SU-DHL-6 (cell line): ENCODE results near the gene IBA57.
"Not testable (repeated sequence)": the region's sequence is repeated elsewhere in the genome, so short reads cannot be mapped to it uniquely, and the experiment has no call there.

Experiments used
- H2AFZ ChIP-seq: fragments of 200-600 bp; sonication (generic); 2 replicates; pipeline ENCODE4 v1.6.1; 2014; ENCODE audit warnings: low read depth, mild to moderate bottlenecking, moderate library complexity, mixed read lengths, antibody characterized with exemption, low read length; ENCODE audit not compliant: severe bottlenecking
- H3F3A ChIP-seq: fragments of 200-600 bp; shearing (Covaris generic); 2 replicates; pipeline ENCODE4 v1.6.0; 2016; ENCODE audit warnings: antibody characterized with exemption, mild to moderate bottlenecking; ENCODE audit not compliant: insufficient read depth
- H3K27ac ChIP-seq: fragments of 200-600 bp; sonication (generic); 2 replicates; pipeline ENCODE4 v1.5.1; 2016; ENCODE audit warnings: low read depth, mild to moderate bottlenecking, low read length, moderate library complexity, mixed read lengths
- H3K27me3 ChIP-seq: fragments of 200-600 bp; sonication (generic), shearing (Covaris generic); 2 replicates; pipeline ENCODE4 v1.6.0; 2014; ENCODE audit warnings: mild to moderate bottlenecking, low read length
- H3K36me3 ChIP-seq: fragments of 200-600 bp; sonication (generic); 2 replicates; pipeline ENCODE4 v1.6.1; 2014; ENCODE audit warnings: mild to moderate bottlenecking, low read length, mixed read lengths
- H3K4me2 ChIP-seq: fragments of 300-600, 200-600 bp; shearing (Covaris generic), sonication (generic); 2 replicates; pipeline ENCODE4 v1.6.0; 2014; ENCODE audit warnings: low read length, low read depth, mild to moderate bottlenecking; ENCODE audit not compliant: poor library complexity, severe bottlenecking
- H3K4me3 ChIP-seq: fragments of 200-600 bp; sonication (generic); 2 replicates; pipeline ENCODE4 v1.5.1; 2014; ENCODE audit warnings: antibody characterized with exemption, low read length, mild to moderate bottlenecking, mixed read lengths; ENCODE audit not compliant: insufficient read depth, poor library complexity, severe bottlenecking
- H3K79me2 ChIP-seq: fragments of 200-600 bp; sonication (generic); 2 replicates; pipeline ENCODE4 v1.6.1; 2014; ENCODE audit warnings: mild to moderate bottlenecking, low read length, moderate library complexity; ENCODE audit not compliant: insufficient read depth
- H3K9ac ChIP-seq: fragments of 200-600 bp; sonication (generic); 2 replicates; pipeline ENCODE4 v1.7.0; 2014; ENCODE audit warnings: mild to moderate bottlenecking, low read length
- H3K9me2 ChIP-seq: fragments of 200-600 bp; sonication (generic); replicated peaks from 2 replicates; pipeline ENCODE4 v1.6.1; 2014; ENCODE audit warnings: low read length; ENCODE audit not compliant: insufficient read depth
- H3K9me3 ChIP-seq: fragments of 200-600 bp; sonication (generic); 2 replicates; pipeline ENCODE4 v1.6.1; 2014; ENCODE audit warnings: low read length, mixed read lengths; ENCODE audit not compliant: insufficient read depth
- H4K20me1 ChIP-seq: fragments of 200-600 bp; sonication (generic); 2 replicates; pipeline ENCODE4 v1.6.1; 2014; ENCODE audit warnings: low read depth, mild to moderate bottlenecking, antibody characterized with exemption, low read length, moderate library complexity, mixed read lengths
- CTCF ChIP-seq: fragments of 200-600 bp; sonication (generic); IDR thresholded peaks from one replicate; pipeline ENCODE4 v1.5.1; 2017; ENCODE audit warnings: antibody characterized with exemption, mild to moderate bottlenecking, low read length, moderate library complexity; ENCODE audit not compliant: insufficient read depth, poor library complexity, severe bottlenecking
- EZH2phosphoT487 ChIP-seq: fragments of 200-600 bp; sonication (generic), shearing (Covaris generic); conservative IDR thresholded peaks from 2 replicates; pipeline ENCODE4 v1.6.1; 2018; ENCODE audit warnings: mild to moderate bottlenecking, antibody characterized with exemption, low read length, moderate library complexity, mixed read lengths

The IBA57 gene

GRCh38 chr1:228172591-228173527 lies 7.3 kb downstream of the IBA57 start:
- Histone ChIP-seq H3K27me3 (no peaks in the 10 kb centered on the region), H2AFZ (no peak overlapping the region), H3K4me3 (no peak overlapping the region), H3K9ac (no peak overlapping the region), H3K9me2 (no peaks in the 10 kb centered on the region), H3K27ac (no peak overlapping the region), H3K4me2 (no peak overlapping the region), H4K20me1 (no peaks in the 10 kb centered on the region), H3K79me2 (no peaks in the 10 kb centered on the region), H3K9me3 (no peaks in the 10 kb centered on the region), H3F3A (no peaks in the 10 kb centered on the region), H3K36me3 (no peaks in the 10 kb centered on the region)
- TF ChIP-seq EZH2phosphoT487 (no peak), CTCF (no peak)

GRCh38 chr1:228173528-228174481 lies 8.2 kb downstream of the IBA57 start:
- H4K20me1 ChIP-seq, H3K9ac ChIP-seq, H3K79me2 ChIP-seq, H2AFZ ChIP-seq, H3K27ac ChIP-seq, H3K4me2 ChIP-seq, H3K27me3 ChIP-seq, H3K9me2 ChIP-seq, H3K36me3 ChIP-seq, H3F3A ChIP-seq, H3K4me3 ChIP-seq, H3K9me3 ChIP-seq: not testable (repeated sequence)

- no peaks in the 10 kb centered on the region for H3K9me3 ChIP-seq
- no peak overlapping the region for H2AFZ ChIP-seq
- no peaks in the 10 kb centered on the region for H3K27me3 ChIP-seq
- no peaks in the 10 kb centered on the region for H3K9me2 ChIP-seq
- H3K9ac ChIP-seq, result no peak overlapping the region
- no peaks in the 10 kb centered on the region for H3K79me2 ChIP-seq
- TF ChIP-seq EZH2phosphoT487 (no peak), CTCF (no peak)
- no peaks in the 10 kb centered on the region for H4K20me1 ChIP-seq
- no peak overlapping the region for H3K4me2 ChIP-seq
- no peaks in the 10 kb centered on the region for H3K36me3 ChIP-seq
- H3K27ac ChIP-seq, result no peak overlapping the region
- H3F3A ChIP-seq, result no peaks in the 10 kb centered on the region
- H3K4me3 ChIP-seq, result no peak overlapping the region
Measured at GRCh38 chr1:228174482-228175315, 9.1 kb downstream of the IBA57 start.
